ENCODE data around the gene ROBO4.

DNA sequence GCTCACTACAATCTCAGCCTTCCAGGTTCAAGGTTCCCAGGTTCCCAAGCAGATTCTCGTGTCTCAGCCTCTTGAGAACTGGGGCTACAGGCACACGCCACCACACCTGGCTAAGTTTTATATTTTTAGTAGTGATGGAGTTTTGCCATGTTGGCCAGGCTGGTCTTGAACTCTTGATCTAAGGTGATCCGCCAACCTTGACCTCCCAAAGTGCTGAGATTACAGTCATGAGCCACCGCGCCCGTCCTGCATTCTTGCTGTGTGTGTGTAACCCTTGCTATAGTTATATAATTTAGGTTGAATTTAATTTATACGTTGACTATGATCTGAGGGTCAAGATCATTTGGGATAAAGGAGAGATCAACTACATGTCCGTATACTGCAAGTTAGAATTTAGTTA lies 61.7 kb downstream of the ROBO4 start:
- TF ChIP-seq GATA2 (IDR thresholded peaks at IDR 0.05; ENCODE audit: low read depth, low read length) (no peak), GATA3 (IDR thresholded peaks at IDR 0.05; ENCODE audit: low read depth, low read length) (no peak)
